AG04449 (cell line): ENCODE results near the gene CCDC85A.

Source experiments
- CTCF ChIA-PET: fragments of 350-600 bp; formaldehyde crosslinking; extraction: SDS; loops from one replicate; lab custom pipeline; 2021; ENCODE audit warnings: antibody characterized with exemption; lab: Yijun Ruan, JAX
- POLR2A ChIA-PET: fragments of 400-600, 350-600 bp; formaldehyde crosslinking; extraction: SDS; loops from one replicate; lab custom pipeline; 2020; ENCODE audit warnings: antibody characterized with exemption, inconsistent platforms; lab: Yijun Ruan, JAX
- DNase-seq: peaks from one replicate; pipeline ENCODE4 v3.0.0-alpha.2; 2010; ENCODE audit warnings: low read depth, low spot score
- H3K4me3 ChIP-seq: 2 replicates; pipeline ENCODE4 v1.5.1; 2011; ENCODE audit warnings: low read depth, mild to moderate bottlenecking, control low read depth, low read length
- CTCF ChIP-seq: IDR thresholded peaks from one replicate; pipeline ENCODE4 v1.5.1; 2011; ENCODE audit warnings: mild to moderate bottlenecking, moderate library complexity, low read length, control low read depth, inconsistent platforms; ENCODE audit not compliant: insufficient read depth; ENCODE audit errors: missing control alignments

The CCDC85A gene

GRCh38 chr2:56222481-56222880 lies 38.7 kb downstream of the CCDC85A start:
- CTCF ChIA-PET: no interaction called here
- no peak overlapping the region for H3K4me3 ChIP-seq
- TF ChIP-seq CTCF: no peak
- DNase-seq: no peak
- POLR2A ChIA-PET: no interaction called here

- ChIA-PET CTCF (no interaction called here), POLR2A (no interaction called here)
- DNase-seq: no peak
- H3K4me3 ChIP-seq: no peak overlapping the region
- no peak for TF ChIP-seq CTCF
Measured at GRCh38 chr2:56224316-56224715, 40.5 kb downstream of the CCDC85A start.

- no peak for DNase-seq
- ChIA-PET CTCF (no interaction called here), POLR2A (no interaction called here)
- TF ChIP-seq CTCF: no peak
- no peak overlapping the region for H3K4me3 ChIP-seq
Measured at GRCh38 chr2:56227811-56228210, 44.0 kb downstream of the CCDC85A start.

GRCh38 chr2:56229397-56230060 lies 45.7 kb downstream of the CCDC85A start:
- TF ChIP-seq CTCF: no peak
- no peak overlapping the region for H3K4me3 ChIP-seq
- ChIA-PET POLR2A (no interaction called here), CTCF (no interaction called here)
- DNase-seq: no peak

- no peak for TF ChIP-seq CTCF
- H3K4me3 ChIP-seq: no peak overlapping the region
- no peak for DNase-seq
- CTCF ChIA-PET: no interaction called here
- POLR2A ChIA-PET: no interaction called here
Measured at GRCh38 chr2:56230156-56230555, 46.4 kb downstream of the CCDC85A start.

GRCh38 chr2:56231361-56231760 lies 47.6 kb downstream of the CCDC85A start:
- DNase-seq: no peak
- POLR2A ChIA-PET: no interaction called here
- no peak for TF ChIP-seq CTCF
- CTCF ChIA-PET: no interaction called here
- H3K4me3 ChIP-seq: no peak overlapping the region
